Measurements from ENCODE around the gene PSMG4. TPM values are rescaled to one million over a fixed set of nuclear protein-coding genes. Genes with fewer than 3 reads are reported as not detected.

Gene PSMG4
- total RNA-seq, 1 experiment from 2014 or later, result 29.3 TPM

GRCh38 chr6:3258201-3258600, 546 bp upstream of the PSMG4 start:
- peaks cover 25% of the 10 kb centered on the region; the same call in 1 of the 2 replicates for H3K79me2 ChIP-seq (ENCODE audit: insufficient read depth, low read length)
- no peaks in the 10 kb centered on the region; the same call in 1 of the 2 replicates for H3K4me1 ChIP-seq (ENCODE audit: insufficient read depth, low read length)
- H2BK120ac ChIP-seq (ENCODE audit: low read depth, low read length, poor library complexity, severe bottlenecking), result no peak overlapping the region
- peak overlapping the region; percentile 76 to 96; a peak in 4 of 5 replicates for H3K4me3 Mint-ChIP-seq
- H4K8ac ChIP-seq (replicated peaks; ENCODE audit: insufficient read length, low read depth, low read length), result no peak overlapping the region
- no peak overlapping the region for H4K91ac ChIP-seq (ENCODE audit: insufficient read length, low read depth, low read length)
- no peak for DNase-seq
- H4K5ac ChIP-seq (ENCODE audit: insufficient read length, low read depth, low read length), result no peak overlapping the region
- no peak overlapping the region for H2BK5ac ChIP-seq (ENCODE audit: insufficient read length, low read length)
- no peak overlapping the region for H3K23ac ChIP-seq (ENCODE audit: insufficient read length, low read depth, low read length)
- no peak overlapping the region for H3K14ac ChIP-seq (ENCODE audit: insufficient read depth, low read length)
- H3K56ac ChIP-seq (ENCODE audit: insufficient read length, low read depth, low read length), result no peak overlapping the region
- peaks cover 8% of the 10 kb centered on the region for H3K23me2 ChIP-seq (ENCODE audit: insufficient read length, low read depth, low read length, poor library complexity, severe bottlenecking)
- H2BK20ac ChIP-seq (ENCODE audit: low read depth, low read length, poor library complexity, severe bottlenecking), result no peak overlapping the region
- no peaks in the 10 kb centered on the region for H4K20me1 ChIP-seq (ENCODE audit: control insufficient read depth, insufficient read depth, insufficient read length)
- peaks cover 6 to 22% (median 13%) of the 10 kb centered on the region in 3 experiments for H3K36me3 Mint-ChIP-seq (ENCODE audit: insufficient read depth in 1 of 3, low read depth in 3 of 3)
- no peak overlapping the region for H2BK12ac ChIP-seq (ENCODE audit: insufficient read length, low read depth, low read length)
- peaks cover 11% of the 10 kb centered on the region for H3K27me3 Mint-ChIP-seq (ENCODE audit: low read depth)
- no peak overlapping the region for H3K18ac ChIP-seq (ENCODE audit: insufficient read length, low read depth, low read length)
- H3K27ac Mint-ChIP-seq, result no peak overlapping the region
- H3K9me3 ChIP-seq (ENCODE audit: control insufficient read depth, low read depth, low read length), result no peaks in the 10 kb centered on the region
- TF ChIP-seq CTCF (conservative IDR thresholded peaks at IDR 0.05), result no peak
- no peak overlapping the region for H3K4ac ChIP-seq (ENCODE audit: low read depth, low read length)
- H3K9me3 Mint-ChIP-seq, result peaks cover 5 to 6% of the 10 kb centered on the region in 2 experiments; a peak in 4 of 5 replicates
- no peak overlapping the region for H2BK15ac ChIP-seq (ENCODE audit: low read depth, low read length)
- H3K4me1 Mint-ChIP-seq, result peaks cover 17 to 19% of the 10 kb centered on the region in 2 experiments
- no peak overlapping the region for H2AK5ac ChIP-seq (ENCODE audit: insufficient read length, low read length)
- H3K9ac ChIP-seq (ENCODE audit: extremely low read depth, insufficient read length, low read length), result no peak overlapping the region
- H3K79me1 ChIP-seq (ENCODE audit: insufficient read depth, low read depth, low read length, poor library complexity, severe bottlenecking), result peaks cover 8% of the 10 kb centered on the region
- no peak overlapping the region for H3K27ac ChIP-seq (ENCODE audit: insufficient read length, low read depth, low read length)
- H3K4me2 ChIP-seq (ENCODE audit: insufficient read depth, insufficient read length, low read length), result peak overlapping the region; percentile 39
- no CpG with 5 or more reads among the region's 12 CpGs for WGBS (ENCODE audit: extremely low coverage, insufficient read length, low lambda C conversion rate)
- no peak overlapping the region for H3T11ph ChIP-seq (ENCODE audit: low read length)
- no peaks in the 10 kb centered on the region for H3K27me3 ChIP-seq (ENCODE audit: insufficient read depth, low read length)
- no peak overlapping the region for H2AFZ ChIP-seq (ENCODE audit: low read length)
